ENCODE results near the gene PMFBP1.

Gene PMFBP1

DNA sequence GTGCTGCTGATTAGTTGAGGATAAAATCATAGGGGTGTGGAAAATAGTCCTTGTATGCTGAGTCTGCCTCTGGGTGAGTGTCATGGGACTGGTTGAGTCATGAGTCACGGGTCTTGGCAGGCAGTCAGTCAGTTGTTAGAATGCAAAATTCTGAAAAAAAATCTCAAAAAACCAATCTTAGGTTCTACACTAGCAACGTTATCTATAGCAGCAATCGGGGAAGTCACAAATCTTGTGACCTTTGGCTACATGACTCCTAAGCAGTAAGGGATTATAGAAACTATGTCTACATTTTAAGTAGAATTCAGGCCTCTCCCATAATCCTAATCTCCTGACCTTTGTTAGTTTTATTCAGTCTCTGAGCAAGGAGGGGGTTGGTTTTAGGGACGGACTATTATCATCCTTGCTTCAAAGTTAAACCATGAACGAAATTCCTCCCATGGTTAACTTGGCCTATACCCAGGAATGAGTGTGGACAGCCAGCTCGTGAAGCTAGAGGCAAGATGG, 18.0 kb upstream of the PMFBP1 start:
- in situ Hi-C loops (cut with HindIII; ENCODE audit: low pct_ligation_motif_present, low pct_unique_long_range_greater_than_20kb, low sequenced_read_pairs): no loop called here
- DNase-seq: peak; percentile 9

DNA sequence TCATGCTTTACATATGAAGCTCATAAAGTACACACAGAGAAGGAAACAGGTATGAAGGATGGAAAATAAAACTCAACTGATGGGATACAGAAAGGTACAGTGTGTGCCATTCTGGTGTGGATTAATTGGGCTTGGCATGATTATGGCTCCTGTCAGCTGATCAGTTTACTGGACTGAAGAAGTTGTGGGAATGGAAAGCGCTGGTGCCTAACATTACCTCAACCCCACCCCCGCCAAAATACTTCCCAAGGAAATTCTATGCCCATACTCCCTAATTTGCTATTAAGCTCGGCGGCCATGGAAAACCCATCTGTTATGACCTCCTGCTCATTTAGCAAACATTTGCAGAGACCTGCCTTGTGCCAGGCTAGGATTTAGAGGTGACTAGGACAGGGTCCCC, 16.6 kb upstream of the PMFBP1 start:
- in situ Hi-C loops (cut with HindIII; ENCODE audit: low pct_ligation_motif_present, low pct_unique_long_range_greater_than_20kb, low sequenced_read_pairs): no loop called here
- DNase-seq: no peak

DNA sequence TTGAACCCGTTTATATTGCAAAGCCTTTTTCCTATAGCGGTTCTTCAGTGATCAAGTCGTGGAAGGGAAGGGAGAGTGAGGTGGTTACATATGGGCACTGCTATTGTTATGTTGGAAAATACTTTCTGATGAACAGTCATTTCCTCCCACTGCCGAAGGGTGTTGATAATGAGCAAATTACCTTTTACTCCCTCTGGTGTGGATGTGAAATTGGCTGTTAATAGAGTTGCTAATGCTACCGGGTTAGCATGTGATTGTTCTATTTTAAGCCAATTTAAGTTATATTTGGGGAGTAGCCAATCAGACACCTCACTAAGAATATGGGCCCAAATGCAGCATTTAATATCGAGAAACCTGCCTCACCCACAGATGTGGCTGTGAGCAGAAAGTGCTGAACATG, 15.6 kb upstream of the PMFBP1 start:
- DNase-seq: no peak

DNA sequence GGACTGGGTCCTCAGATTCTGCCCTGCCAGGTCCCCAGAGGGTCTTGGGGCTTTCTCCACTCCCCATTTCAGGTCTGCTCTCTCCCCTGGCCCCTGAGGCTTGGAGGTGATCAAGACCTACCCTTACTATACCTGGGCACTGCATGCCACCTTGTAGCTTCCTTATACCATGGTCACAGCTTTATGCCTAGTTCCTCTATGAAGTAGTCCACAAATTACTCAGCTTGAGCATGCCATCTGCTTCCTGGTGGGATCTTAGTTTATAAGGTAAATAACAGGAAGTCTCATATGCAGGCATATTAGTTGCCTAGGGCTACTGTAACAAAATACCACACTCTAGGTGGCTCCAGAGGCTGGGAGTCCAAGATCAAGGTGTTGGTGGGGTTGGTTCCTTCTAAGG, 11.0 kb upstream of the PMFBP1 start:
- in situ Hi-C loops (cut with HindIII; ENCODE audit: low pct_ligation_motif_present, low pct_unique_long_range_greater_than_20kb, low sequenced_read_pairs): no loop called here
- no peak for DNase-seq

More for the DNA sequence above, 15.6 kb upstream of the PMFBP1 start:
- in situ Hi-C loops (cut with HindIII; ENCODE audit: low pct_ligation_motif_present, low pct_unique_long_range_greater_than_20kb, low sequenced_read_pairs): no loop called here

DNA sequence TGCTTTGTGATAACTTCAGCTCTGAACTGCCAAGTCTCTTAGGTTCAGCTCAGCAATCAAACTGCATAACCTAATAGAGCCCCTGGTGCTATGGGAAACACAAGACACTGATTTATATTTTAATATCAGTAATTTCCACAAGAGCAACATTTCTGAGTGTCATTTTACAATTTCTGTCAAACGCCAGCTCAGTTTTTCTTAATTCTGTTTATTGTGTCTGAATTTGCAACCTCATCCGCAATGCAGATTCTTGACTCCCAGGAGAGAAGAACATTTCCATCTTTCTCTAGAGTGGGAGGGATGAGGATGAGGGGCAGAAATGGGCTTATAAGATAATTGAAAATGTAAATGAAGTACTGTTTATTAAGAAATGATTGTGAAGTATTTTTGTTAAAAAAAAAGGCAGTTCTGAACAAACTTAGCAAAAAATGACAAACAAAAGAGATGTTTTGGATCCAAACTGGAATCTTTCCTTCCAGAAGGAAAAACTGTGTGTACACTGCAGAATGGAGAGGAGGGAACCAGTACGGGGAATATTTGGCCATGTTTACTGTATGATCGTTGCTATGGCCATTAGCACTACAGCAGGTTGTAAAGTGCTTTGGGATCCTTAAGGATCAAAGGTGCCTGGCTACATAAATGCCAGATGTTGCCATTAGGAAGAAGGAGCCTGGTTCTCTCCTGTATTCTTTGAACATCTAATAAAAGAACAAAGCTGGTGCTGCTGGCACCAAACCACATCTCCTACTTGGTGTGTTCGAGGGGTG, 7.4 kb upstream of the PMFBP1 start:
- no peak for DNase-seq
- in situ Hi-C loops (cut with HindIII; ENCODE audit: low pct_ligation_motif_present, low pct_unique_long_range_greater_than_20kb, low sequenced_read_pairs): no loop called here

DNA sequence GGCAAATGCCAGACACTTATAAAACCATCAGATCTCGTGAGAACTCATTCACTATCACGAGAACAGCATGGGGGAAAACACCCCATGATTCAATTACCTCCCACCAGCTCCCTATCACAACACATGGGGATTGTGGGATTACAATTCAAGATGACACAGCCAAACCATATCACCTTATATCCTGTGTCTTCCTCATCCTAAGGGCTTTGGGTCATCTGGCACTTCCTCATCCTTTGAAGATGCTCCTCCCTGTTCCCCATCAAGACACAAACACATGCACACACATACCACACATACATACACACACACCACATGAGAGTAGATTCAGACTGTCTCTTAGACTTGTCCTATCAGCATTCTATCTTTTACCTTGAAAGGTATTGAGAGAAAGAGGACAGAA, 2.8 kb upstream of the PMFBP1 start:
- in situ Hi-C loops (cut with HindIII; ENCODE audit: low pct_ligation_motif_present, low pct_unique_long_range_greater_than_20kb, low sequenced_read_pairs): no loop called here
- DNase-seq: no peak

DNA sequence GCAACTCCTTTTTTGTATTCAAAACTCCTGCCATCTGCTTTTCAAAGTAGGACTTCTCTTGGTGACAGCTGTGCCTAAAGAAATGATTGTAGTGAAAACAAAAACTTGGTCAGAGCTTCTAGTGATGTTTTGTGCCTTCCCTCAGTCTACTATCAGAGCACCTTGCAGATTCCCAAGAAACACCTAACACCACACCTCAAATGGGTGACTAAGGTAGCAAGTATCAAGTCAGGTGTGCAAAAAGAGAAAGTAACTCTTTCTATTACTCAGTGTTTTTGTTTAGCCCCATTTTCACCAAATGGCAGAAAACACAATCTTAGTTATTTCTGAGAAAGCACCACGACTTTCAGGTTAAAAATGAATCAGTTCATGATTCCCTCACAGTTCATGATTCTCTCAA, 2.0 kb upstream of the PMFBP1 start:
- DNase-seq: no peak
- in situ Hi-C loops (cut with HindIII; ENCODE audit: low pct_ligation_motif_present, low pct_unique_long_range_greater_than_20kb, low sequenced_read_pairs): no loop called here

DNA sequence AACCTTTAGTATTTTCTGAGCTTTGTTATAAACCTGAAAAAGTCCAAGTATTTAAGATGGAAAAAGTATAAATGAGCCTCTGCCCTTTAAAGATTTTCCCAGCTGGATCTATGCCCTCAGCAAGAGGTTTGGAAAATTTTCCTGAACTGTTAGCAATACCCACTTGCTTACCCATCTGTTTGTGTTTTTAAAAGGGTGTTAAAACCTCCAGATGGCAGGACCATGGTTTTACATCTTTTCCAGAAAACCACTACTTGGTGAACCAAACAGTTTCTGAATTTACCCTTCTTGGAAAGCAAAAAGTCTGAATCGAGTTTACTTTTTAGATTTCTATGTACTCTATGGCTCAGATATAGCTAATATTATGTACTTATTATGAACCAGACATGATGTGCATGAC, 719 bp downstream of the PMFBP1 start:
- DNase-seq: no peak
- in situ Hi-C loops (cut with HindIII; ENCODE audit: low pct_ligation_motif_present, low pct_unique_long_range_greater_than_20kb, low sequenced_read_pairs): no loop called here

DNA sequence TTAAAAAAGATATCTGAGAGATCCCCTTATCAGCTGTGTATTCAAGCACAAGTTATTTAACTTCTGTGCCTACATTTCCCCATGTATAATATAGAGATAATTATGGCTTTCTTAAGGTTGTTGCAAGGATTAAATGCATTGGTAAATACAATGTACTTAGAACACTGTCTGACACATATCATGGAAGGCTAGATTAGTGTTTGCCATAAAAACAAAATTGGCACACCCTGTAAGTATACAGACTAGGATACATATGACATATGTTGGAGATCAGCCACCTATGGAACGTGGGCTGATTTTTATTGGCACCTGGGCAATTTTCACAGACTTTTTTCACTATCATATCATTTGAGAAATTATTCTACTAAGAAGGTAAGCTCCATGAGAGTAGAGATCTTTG, 2.2 kb downstream of the PMFBP1 start:
- in situ Hi-C loops (cut with HindIII; ENCODE audit: low pct_ligation_motif_present, low pct_unique_long_range_greater_than_20kb, low sequenced_read_pairs): no loop called here
- DNase-seq: no peak

DNA sequence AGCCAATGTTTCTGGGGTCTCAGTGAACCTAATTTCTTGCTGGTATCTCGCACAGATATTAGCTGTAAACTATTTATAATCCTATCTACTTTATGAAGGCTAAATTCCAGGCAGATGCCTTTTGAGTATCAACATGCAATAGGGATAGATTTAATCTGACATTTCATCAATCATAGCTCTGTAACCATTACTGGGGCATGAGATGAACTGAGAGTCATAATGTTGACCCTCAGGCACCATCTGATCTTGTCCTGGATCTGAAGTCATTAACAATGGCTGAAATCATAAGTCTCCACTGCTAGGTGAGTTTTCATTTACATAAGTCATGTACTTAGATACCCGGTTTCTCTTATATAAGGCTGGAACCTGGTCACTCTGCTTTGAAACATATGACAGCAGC, 3.6 kb downstream of the PMFBP1 start:
- DNase-seq: no peak
- in situ Hi-C loops (cut with HindIII; ENCODE audit: low pct_ligation_motif_present, low pct_unique_long_range_greater_than_20kb, low sequenced_read_pairs): no loop called here

DNA sequence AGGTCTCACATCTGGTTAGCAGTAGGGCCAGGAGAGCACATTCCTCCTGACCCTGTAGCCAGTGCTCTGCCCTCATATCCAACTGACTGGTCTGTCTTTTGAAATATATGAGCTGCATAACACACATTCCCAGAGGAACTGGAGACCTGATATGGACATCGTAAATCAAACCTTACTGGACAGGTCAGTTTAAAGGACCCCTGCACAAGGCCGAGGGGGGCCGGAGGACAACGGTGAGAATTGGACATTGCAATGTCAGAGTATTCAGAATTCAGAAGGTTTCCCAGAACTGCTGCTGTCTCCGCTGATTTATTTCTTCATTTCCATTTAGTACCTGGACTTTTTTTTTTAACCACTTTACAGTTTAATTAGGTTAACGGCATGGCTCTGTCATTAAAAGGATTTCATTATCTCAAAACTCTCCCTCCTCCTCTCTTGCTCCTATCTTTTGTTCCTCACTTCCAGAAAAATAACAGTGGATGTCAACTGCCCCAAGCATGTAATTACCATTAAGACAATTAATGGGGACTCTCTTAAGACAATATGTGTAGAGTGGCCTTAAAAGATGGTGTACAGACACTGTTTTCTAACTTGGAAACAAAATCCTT, 4.9 kb downstream of the PMFBP1 start:
- in situ Hi-C loops (cut with HindIII; ENCODE audit: low pct_ligation_motif_present, low pct_unique_long_range_greater_than_20kb, low sequenced_read_pairs): no loop called here
- DNase-seq: no peak

DNA sequence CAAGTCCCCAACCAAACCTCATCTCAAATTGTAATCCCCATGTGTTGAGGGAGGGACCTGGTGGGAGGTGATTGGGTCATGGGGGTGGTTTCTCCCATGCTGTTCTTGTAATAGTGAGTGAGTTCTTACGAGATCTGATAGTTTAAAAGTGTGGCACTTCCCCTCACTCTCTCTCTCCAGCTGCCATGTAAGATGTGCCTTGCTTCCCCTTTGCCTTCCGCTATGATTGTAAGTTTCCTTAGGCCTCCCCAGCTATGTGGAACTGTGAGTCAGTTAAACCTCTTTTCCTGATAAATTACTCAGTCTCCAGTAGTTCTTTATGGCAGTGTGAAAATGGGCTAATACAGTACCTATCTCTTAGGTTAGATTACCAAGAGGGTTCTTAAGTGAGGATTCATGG, 5.8 kb downstream of the PMFBP1 start:
- DNase-seq: no peak
- in situ Hi-C loops (cut with HindIII; ENCODE audit: low pct_ligation_motif_present, low pct_unique_long_range_greater_than_20kb, low sequenced_read_pairs): no loop called here

DNA sequence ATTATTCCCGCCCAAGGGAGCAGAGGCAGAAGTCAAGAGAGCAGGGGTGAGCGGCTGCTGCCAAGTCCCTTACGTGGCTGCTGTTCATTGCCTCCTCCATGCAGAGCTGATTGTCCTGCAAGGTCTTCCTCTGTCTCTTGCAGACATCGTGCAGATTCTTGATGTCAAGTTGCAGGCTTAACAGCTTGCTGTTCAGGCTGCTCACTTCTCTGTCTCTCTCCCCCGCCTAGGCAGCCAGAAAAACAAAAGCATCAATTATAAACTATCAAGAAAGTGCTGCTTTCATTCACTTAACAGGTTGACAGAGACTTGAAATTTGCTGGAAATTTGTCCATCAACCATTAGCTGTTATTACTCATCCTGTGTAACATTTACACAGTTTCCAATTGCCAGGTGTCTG, 7.3 kb downstream of the PMFBP1 start:
- DNase-seq: no peak
- in situ Hi-C loops (cut with HindIII; ENCODE audit: low pct_ligation_motif_present, low pct_unique_long_range_greater_than_20kb, low sequenced_read_pairs): no loop called here

DNA sequence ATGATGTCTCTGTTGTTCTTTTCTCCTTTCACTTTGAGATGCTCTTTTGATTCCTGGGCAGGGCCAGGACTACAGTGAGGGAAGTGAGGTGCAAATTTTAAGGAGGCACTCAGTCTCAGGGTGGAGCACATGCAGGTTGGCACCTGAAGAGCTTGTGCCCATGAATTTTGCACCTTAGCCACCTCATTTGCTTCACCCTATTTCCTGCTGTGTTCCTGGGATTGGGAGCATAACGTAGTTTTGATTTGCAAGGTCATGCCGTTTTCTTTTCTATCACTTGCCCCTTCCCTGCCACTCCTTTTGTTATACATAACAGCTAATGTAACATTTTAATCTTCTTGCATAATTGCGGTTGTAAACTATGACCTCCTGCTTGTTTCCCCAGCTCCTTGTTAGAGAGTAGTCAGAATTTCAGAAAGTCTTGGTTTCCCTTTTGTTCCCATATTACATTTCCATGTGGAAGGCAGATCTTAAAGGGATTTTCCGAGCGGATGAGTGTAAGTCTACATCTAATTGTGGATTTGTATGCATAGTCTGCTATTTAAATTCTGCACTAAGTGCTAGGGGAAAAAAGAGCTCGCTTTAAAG, 9.8 kb downstream of the PMFBP1 start:
- in situ Hi-C loops (cut with HindIII; ENCODE audit: low pct_ligation_motif_present, low pct_unique_long_range_greater_than_20kb, low sequenced_read_pairs): no loop called here

DNA sequence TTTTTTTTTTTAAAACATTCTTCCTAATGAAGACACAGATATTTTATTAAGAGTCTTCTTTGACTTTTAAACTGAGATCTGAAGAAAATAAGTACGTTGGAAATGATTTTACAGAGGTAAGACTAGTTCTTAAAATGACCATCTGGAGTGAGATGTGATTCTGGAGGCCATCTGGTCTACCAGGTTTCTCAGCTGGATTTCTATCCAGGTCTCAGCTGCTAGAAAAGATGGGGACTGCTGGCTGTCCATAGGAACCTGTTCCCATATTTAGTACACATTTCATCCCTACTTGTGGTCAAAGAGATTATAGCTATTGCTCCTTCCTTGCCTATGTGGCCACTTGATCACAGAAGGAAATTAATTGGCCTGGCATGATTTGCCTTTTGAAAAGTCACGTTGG, 12.2 kb downstream of the PMFBP1 start:
- no peak for DNase-seq
- in situ Hi-C loops (cut with HindIII; ENCODE audit: low pct_ligation_motif_present, low pct_unique_long_range_greater_than_20kb, low sequenced_read_pairs): no loop called here

More for the DNA sequence above, 9.8 kb downstream of the PMFBP1 start:
- DNase-seq: no peak

DNA sequence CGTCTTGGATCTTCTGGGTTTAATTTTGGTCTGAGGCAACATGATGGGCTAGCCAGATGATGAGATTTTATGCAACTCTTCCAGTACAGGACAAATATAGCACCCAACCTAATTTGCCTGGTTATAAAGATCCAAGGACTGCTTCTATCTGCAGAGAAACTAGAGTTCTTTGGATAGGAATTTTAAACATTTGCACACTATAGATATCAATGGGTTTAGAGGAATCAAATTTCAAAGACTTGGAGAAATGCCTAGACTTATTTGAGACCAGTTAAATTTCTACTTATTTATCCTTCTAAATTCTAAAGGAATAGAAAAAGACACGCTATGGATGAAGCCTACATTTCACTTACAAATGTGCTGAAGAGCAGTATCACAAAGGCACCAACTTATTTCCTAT, 12.6 kb downstream of the PMFBP1 start:
- no peak for DNase-seq
- in situ Hi-C loops (cut with HindIII; ENCODE audit: low pct_ligation_motif_present, low pct_unique_long_range_greater_than_20kb, low sequenced_read_pairs): no loop called here

DNA sequence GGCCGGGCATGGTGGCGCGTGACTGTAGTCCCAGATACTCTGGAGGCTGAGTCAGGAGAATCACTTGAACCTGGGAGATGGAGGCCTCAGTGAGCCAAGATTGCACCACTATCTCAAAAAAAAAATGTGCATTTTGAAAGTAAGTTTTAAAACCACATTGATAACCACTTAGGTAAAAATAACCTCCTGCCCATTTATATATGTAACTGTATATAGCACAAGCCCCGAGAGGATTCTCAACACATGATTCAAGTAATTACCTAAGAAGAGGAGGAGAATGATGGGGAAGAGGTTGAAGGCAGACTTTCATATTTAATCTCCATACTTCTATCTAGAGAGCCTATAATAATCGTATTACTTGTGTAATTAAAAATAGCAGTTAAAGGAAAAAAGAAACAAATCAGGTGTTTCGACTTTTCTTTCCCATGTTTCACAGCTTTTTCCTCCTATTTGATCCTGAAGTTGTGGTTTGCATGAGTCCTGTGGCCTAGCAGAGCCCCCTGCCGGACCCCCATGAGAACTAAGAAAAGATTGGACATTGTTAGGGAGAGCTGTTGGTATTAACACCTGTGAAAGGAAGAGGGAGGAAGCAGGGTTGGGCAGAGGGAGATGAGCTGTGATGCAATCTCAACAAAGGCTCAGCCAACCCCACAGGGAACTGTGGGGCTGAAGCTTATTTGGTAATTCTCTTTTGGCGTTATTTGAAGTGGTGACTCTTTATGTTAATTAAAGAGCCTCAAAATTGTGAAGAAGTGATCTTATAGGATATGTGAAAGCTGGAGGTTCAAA, 22.1 kb downstream of the PMFBP1 start:
- in situ Hi-C loops (cut with HindIII; ENCODE audit: low pct_ligation_motif_present, low pct_unique_long_range_greater_than_20kb, low sequenced_read_pairs): loop anchor here (25.0 kb wide), 1 partner anchor 312 kb away; no protein-coding TSS in a partner anchor
- DNase-seq: no peak

DNA sequence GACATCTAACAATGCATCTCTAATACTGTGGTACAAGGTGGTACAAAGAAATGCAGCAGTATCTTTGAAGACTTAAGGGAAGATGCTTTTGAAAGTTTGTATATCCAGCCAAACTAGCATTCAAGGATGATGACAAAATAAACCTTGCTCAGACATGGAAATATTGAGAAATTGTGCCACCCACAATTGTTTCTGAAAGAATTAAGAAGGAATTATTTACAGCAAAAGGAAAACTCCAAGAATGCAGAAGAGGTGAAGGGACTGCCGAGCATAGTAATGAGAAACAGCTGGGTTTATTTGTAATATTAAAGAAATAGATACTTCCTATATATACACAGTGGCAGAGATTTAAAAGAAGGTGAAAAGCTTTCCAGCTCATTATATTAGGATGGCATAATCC, 29.5 kb downstream of the PMFBP1 start:
- in situ Hi-C loops (cut with HindIII; ENCODE audit: low pct_ligation_motif_present, low pct_unique_long_range_greater_than_20kb, low sequenced_read_pairs): loop anchor here (25.0 kb wide), 1 partner anchor 320 kb away; no protein-coding TSS in a partner anchor
- no peak for DNase-seq

DNA sequence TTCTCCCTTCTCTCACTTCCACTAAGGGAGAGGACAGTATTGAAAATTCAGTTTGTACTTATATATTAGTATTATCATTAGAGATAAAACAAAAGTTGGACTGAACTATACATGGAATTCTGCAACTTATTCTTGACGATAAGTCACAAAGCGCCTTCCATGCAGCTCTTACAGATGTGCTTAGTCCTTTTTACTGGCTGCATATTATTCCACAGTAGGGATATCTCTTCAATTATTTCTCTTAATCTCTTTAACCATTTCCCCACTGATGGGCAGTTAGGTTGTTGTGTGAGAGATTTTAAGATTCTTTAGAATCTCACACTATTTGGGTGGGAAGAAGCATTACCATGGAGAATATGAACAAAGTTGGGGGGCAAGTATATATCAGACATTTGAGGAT, 32.0 kb downstream of the PMFBP1 start:
- in situ Hi-C loops (cut with HindIII; ENCODE audit: low pct_ligation_motif_present, low pct_unique_long_range_greater_than_20kb, low sequenced_read_pairs): loop anchor here (25.0 kb wide), 1 partner anchor 322 kb away; no protein-coding TSS in a partner anchor
- DNase-seq: no peak
